ENCODE data around the gene ENPEP. TPM values are rescaled to one million over a fixed set of nuclear protein-coding genes. Genes with fewer than 3 reads are reported as not detected.
A peak's percentile ranks its signal among the peaks of the same experiment; 100 is the strongest.

Gene ENPEP
- total RNA-seq, 8 experiments from 2014 or later, result 0.24 to 3.7 (median 2.3) TPM

- in situ Hi-C loops (cut with MboI; ENCODE audit: low pct_unique_long_range_greater_than_20kb in 2 of 9, low sequenced_read_pairs in 9 of 9, unreplicated experiment in 9 of 9), result no loop called here
- Histone ChIP-seq H3K4me3 (no peak overlapping the region), H3K27ac (no peak overlapping the region), H3K4me1 (replicated peaks in 1 of 2) (no peaks in the 10 kb centered on the region)
- no peak for ATAC-seq (replicated peaks in 6 of 8)
- WGBS, 10 experiments, result 93 to 100% (median 100%) methylated on average over 1 to 2 of the region's 2 CpGs; no CpG with 5 or more reads in 4 of the 10 experiments
These were observed 126.1 kb downstream of the ENPEP start for GRCh38 chr4:110602061-110602460.

- Histone ChIP-seq H3K4me1 (replicated peaks in 1 of 2) (no peaks in the 10 kb centered on the region), H3K4me3 (no peak overlapping the region), H3K27ac (no peak overlapping the region)
- 80 to 100% (median 100%) methylated on average over 1 of the region's 1 CpG; no CpG with 5 or more reads in 4 of the 10 experiments for WGBS, 10 experiments
- in situ Hi-C loops (cut with MboI; ENCODE audit: low pct_unique_long_range_greater_than_20kb in 2 of 9, low sequenced_read_pairs in 9 of 9, unreplicated experiment in 9 of 9), result no loop called here
- no peak for ATAC-seq (replicated peaks in 6 of 8)
These were observed 129.1 kb downstream of the ENPEP start for GRCh38 chr4:110605077-110605476.

GRCh38 chr4:110609044-110609750, 133.2 kb downstream of the ENPEP start:
- H3K4me3 ChIP-seq, result no peak overlapping the region
- H3K4me1 ChIP-seq (replicated peaks in 1 of 2), result no peaks in the 10 kb centered on the region
- in situ Hi-C loops (cut with MboI; ENCODE audit: low pct_unique_long_range_greater_than_20kb in 2 of 9, low sequenced_read_pairs in 9 of 9, unreplicated experiment in 9 of 9), result no loop called here
- 17 to 70% (median 49%) methylated on average over 1 to 6 of the region's 6 CpGs for WGBS, 10 experiments
- ATAC-seq (replicated peaks in 6 of 8), result peak in 3 of 8 experiments; percentile 31 to 57 (median 52)
- no peak overlapping the region for H3K27ac ChIP-seq

- ATAC-seq (replicated peaks in 6 of 8), result no peak
- WGBS, 10 experiments, result 6 to 100% (median 64%) methylated on average over 1 to 12 of the region's 20 CpGs; no CpG with 5 or more reads in 4 of the 10 experiments
- H3K4me3 ChIP-seq, result no peak overlapping the region
- in situ Hi-C loops (cut with MboI; ENCODE audit: low pct_unique_long_range_greater_than_20kb in 2 of 9, low sequenced_read_pairs in 9 of 9, unreplicated experiment in 9 of 9), result no loop called here
- no peak overlapping the region for H3K27ac ChIP-seq
- H3K4me1 ChIP-seq (replicated peaks in 1 of 2), result no peaks in the 10 kb centered on the region
These were observed 134.6 kb downstream of the ENPEP start for GRCh38 chr4:110610620-110610939.

GRCh38 chr4:110610940-110611831, 135.2 kb downstream of the ENPEP start:
- ATAC-seq (replicated peaks in 6 of 8), result peak in 5 of 8 experiments; percentile 45 to 67 (median 66)
- in situ Hi-C loops (cut with MboI; ENCODE audit: low pct_unique_long_range_greater_than_20kb in 2 of 9, low sequenced_read_pairs in 9 of 9, unreplicated experiment in 9 of 9), result no loop called here
- Histone ChIP-seq H3K4me3 (no peak overlapping the region), H3K4me1 (replicated peaks in 1 of 2) (no peaks in the 10 kb centered on the region), H3K27ac (no peak overlapping the region)
- WGBS, 10 experiments, result 10 to 95% (median 38%) methylated on average over 4 to 26 of the region's 54 CpGs; no CpG with 5 or more reads in 2 of the 10 experiments

- in situ Hi-C loops (cut with MboI; ENCODE audit: low pct_unique_long_range_greater_than_20kb in 2 of 9, low sequenced_read_pairs in 9 of 9, unreplicated experiment in 9 of 9), result no loop called here
- Histone ChIP-seq H3K4me1 (replicated peaks in 1 of 2) (no peaks in the 10 kb centered on the region), H3K4me3 (no peak overlapping the region), H3K27ac (no peak overlapping the region)
- ATAC-seq (replicated peaks in 6 of 8), result no peak
- 18 to 77% (median 29%) methylated on average over 1 to 18 of the region's 30 CpGs; no CpG with 5 or more reads in 3 of the 10 experiments for WGBS, 10 experiments
These were observed 136.1 kb downstream of the ENPEP start for GRCh38 chr4:110611968-110612447.

- Histone ChIP-seq H3K4me3 (no peak overlapping the region), H3K27ac (no peak overlapping the region), H3K4me1 (replicated peaks in 1 of 2) (no peaks in the 10 kb centered on the region)
- 7 to 96% (median 26%) methylated on average over 1 to 17 of the region's 23 CpGs; no CpG with 5 or more reads in 2 of the 10 experiments for WGBS, 10 experiments
- in situ Hi-C loops (cut with MboI; ENCODE audit: low pct_unique_long_range_greater_than_20kb in 2 of 9, low sequenced_read_pairs in 9 of 9, unreplicated experiment in 9 of 9), result no loop called here
- ATAC-seq (replicated peaks in 6 of 8), result no peak
These were observed 136.8 kb downstream of the ENPEP start for GRCh38 chr4:110612631-110613269.

- in situ Hi-C loops (cut with MboI; ENCODE audit: low pct_unique_long_range_greater_than_20kb in 2 of 9, low sequenced_read_pairs in 9 of 9, unreplicated experiment in 9 of 9), result no loop called here
- H3K27ac ChIP-seq, result no peak overlapping the region
- H3K4me3 ChIP-seq, result no peak overlapping the region
- H3K4me1 ChIP-seq (replicated peaks in 1 of 2), result no peaks in the 10 kb centered on the region
- WGBS, 10 experiments, result 0 to 92% (median 25%) methylated on average over 1 to 3 of the region's 3 CpGs; no CpG with 5 or more reads in 2 of the 10 experiments
- no peak for ATAC-seq (replicated peaks in 6 of 8)
These were observed 137.8 kb downstream of the ENPEP start for GRCh38 chr4:110613745-110614144.

GRCh38 chr4:110614173-110614963, 138.4 kb downstream of the ENPEP start:
- in situ Hi-C loops (cut with MboI; ENCODE audit: low pct_unique_long_range_greater_than_20kb in 2 of 9, low sequenced_read_pairs in 9 of 9, unreplicated experiment in 9 of 9), result no loop called here
- H3K4me1 ChIP-seq (replicated peaks in 1 of 2), result no peaks in the 10 kb centered on the region
- 4 to 77% (median 34%) methylated on average over 2 to 21 of the region's 27 CpGs; no CpG with 5 or more reads in 1 of the 10 experiments for WGBS, 10 experiments
- no peak for ATAC-seq (replicated peaks in 6 of 8)
- H3K4me3 ChIP-seq, result no peak overlapping the region
- H3K27ac ChIP-seq, result no peak overlapping the region

Other genes with a start within 250 kb of the ENPEP start
- gene PITX2, start 146.9 kb downstream of the ENPEP start, total RNA-seq, result 10 to 100 TPM in 3 of 8 experiments, 1 to 10 TPM in 1, under 1 TPM in 4; 0.05 to 34.1 (median 0.94) TPM

All from motor neuron (in vitro differentiated cells).